Trophoblast cell (in vitro differentiated cells and primary cell): ENCODE data around the gene SMYD3.
A peak's percentile ranks its signal among the peaks of the same experiment; 100 is the strongest.

Experiments used
- DNase-seq, 2 donors: peaks; one replicate each; pipeline ENCODE4 v3.0.0-alpha.2; 2016
- H2AFZ ChIP-seq: 2 replicates; pipeline ENCODE4 v1.6.1; 2013; ENCODE audit warnings: low read length, moderate library complexity, mild to moderate bottlenecking; ENCODE audit not compliant: insufficient read depth, poor library complexity
- H2AK5ac ChIP-seq: 2 replicates; pipeline ENCODE4 v1.6.1; 2013; ENCODE audit warnings: mild to moderate bottlenecking, low read length
- H2BK120ac ChIP-seq: 2 replicates; pipeline ENCODE4 v1.6.1; 2013; ENCODE audit warnings: low read length, mild to moderate bottlenecking, moderate library complexity; ENCODE audit not compliant: insufficient read depth, poor library complexity
- H2BK12ac ChIP-seq: 2 replicates; pipeline ENCODE4 v1.6.1; 2013; ENCODE audit warnings: mild to moderate bottlenecking, low read length, moderate library complexity
- H2BK5ac ChIP-seq: 2 replicates; pipeline ENCODE4 v1.6.1; 2013; ENCODE audit warnings: low read length, low read depth, moderate library complexity, mild to moderate bottlenecking; ENCODE audit not compliant: poor library complexity
- H3K14ac ChIP-seq: 2 replicates; pipeline ENCODE4 v1.6.1; 2013; ENCODE audit warnings: mild to moderate bottlenecking, low read length
- H3K18ac ChIP-seq: 2 replicates; pipeline ENCODE4 v1.6.1; 2013; ENCODE audit warnings: mild to moderate bottlenecking, low read length
- H3K23ac ChIP-seq: 2 replicates; pipeline ENCODE4 v1.6.1; 2013; ENCODE audit warnings: low read length
- H3K27ac ChIP-seq: 2 replicates; pipeline ENCODE4 v1.5.1; 2013; ENCODE audit warnings: low read depth, mild to moderate bottlenecking, inconsistent platforms, low read length, moderate library complexity
- H3K27me3 ChIP-seq: 2 replicates; pipeline ENCODE4 v1.6.1; 2013; ENCODE audit warnings: inconsistent platforms, mild to moderate bottlenecking, low read length, moderate library complexity; ENCODE audit not compliant: insufficient read depth
- H3K36me3 ChIP-seq, 2 experiments: 1 replicate in 1 of 2; 2 replicates in 1 of 2; pipeline ENCODE4 v1.6.1; 2013; ENCODE audit warnings: low read length in 2 of 2, mild to moderate bottlenecking in 2 of 2, moderate library complexity in 1 of 2; ENCODE audit not compliant: insufficient read depth in 2 of 2, control insufficient read depth in 1 of 2
- H3K4ac ChIP-seq: 2 replicates; pipeline ENCODE4 v1.6.1; 2013; ENCODE audit warnings: low read depth, mild to moderate bottlenecking, low read length, moderate library complexity
- H3K4me1 ChIP-seq, 2 experiments: 1 replicate in 1 of 2; 2 replicates in 1 of 2; pipeline ENCODE4 v1.6.1; 2013; ENCODE audit warnings: low read length in 2 of 2, mild to moderate bottlenecking in 2 of 2, moderate library complexity in 1 of 2; ENCODE audit not compliant: insufficient read depth in 2 of 2, control insufficient read depth in 1 of 2
- H3K4me2 ChIP-seq: 2 replicates; pipeline ENCODE4 v1.6.1; 2013; ENCODE audit warnings: inconsistent platforms, mild to moderate bottlenecking, low read length, moderate library complexity
- H3K4me3 ChIP-seq: 2 replicates; pipeline ENCODE4 v1.5.1; 2013; ENCODE audit warnings: mild to moderate bottlenecking, low read depth, low read length, inconsistent platforms
- H3K79me1 ChIP-seq: one replicate; pipeline ENCODE4 v1.6.1; 2013; ENCODE audit warnings: low read length
- H3K79me2 ChIP-seq: 2 replicates; pipeline ENCODE4 v1.6.1; 2013; ENCODE audit warnings: low read length, mild to moderate bottlenecking; ENCODE audit not compliant: control insufficient read depth, insufficient read depth, poor library complexity
- H3K9ac ChIP-seq: 2 replicates; pipeline ENCODE4 v1.6.1; 2013; ENCODE audit warnings: mild to moderate bottlenecking, low read length
- H3K9me3 ChIP-seq: 2 replicates; pipeline ENCODE4 v1.6.1; 2013; ENCODE audit warnings: low read depth, mild to moderate bottlenecking, control low read depth, inconsistent platforms, low read length; ENCODE audit not compliant: insufficient read depth
- H4K12ac ChIP-seq: 2 replicates; pipeline ENCODE4 v1.6.1; 2013; ENCODE audit warnings: low read depth, mild to moderate bottlenecking, low read length, moderate library complexity
- H4K8ac ChIP-seq: 2 replicates; pipeline ENCODE4 v1.6.1; 2013; ENCODE audit warnings: low read depth, mild to moderate bottlenecking, low read length, moderate library complexity
- H4K91ac ChIP-seq: one replicate; pipeline ENCODE4 v1.6.1; 2013; ENCODE audit warnings: low read depth, mild to moderate bottlenecking, low read length, moderate library complexity
- WGBS: extraction: QIAGEN DNeasy Blood & Tissue Kit; methylation state at CpG from one replicate; pipeline ENCODE4 v1.1.7; 2013; ENCODE audit warnings: missing lambda C conversion rate; ENCODE audit not compliant: insufficient read length, insufficient coverage; ENCODE audit errors: extremely low coverage; 5-methylcytosine and 5-hydroxymethylcytosine counted together

The SMYD3 gene

GRCh38 chr1:245901565-245901964, 605.5 kb downstream of the SMYD3 start:
- Histone ChIP-seq H2AFZ (no peak overlapping the region), H3K27ac (no peak overlapping the region), H4K8ac (no peak overlapping the region), H3K23ac (no peak overlapping the region), H3K4me3 (no peak overlapping the region), H2BK12ac (no peak overlapping the region), H3K9me3 (peaks cover 3% of the 10 kb centered on the region), H2AK5ac (no peak overlapping the region), H3K14ac (no peak overlapping the region), H3K18ac (no peak overlapping the region), H3K4ac (no peak overlapping the region), H3K79me1 (peaks cover under 1% of the 10 kb centered on the region), H2BK120ac (no peak overlapping the region), H4K12ac (no peak overlapping the region), H3K79me2 (no peaks in the 10 kb centered on the region), H3K4me1 (peaks cover 1 to 2% of the 10 kb centered on the region in 2 experiments), H2BK5ac (no peak overlapping the region), H3K27me3 (no peaks in the 10 kb centered on the region), H4K91ac (no peak overlapping the region), H3K9ac (no peak overlapping the region), H3K4me2 (no peak overlapping the region), H3K36me3 (peaks cover 3% of the 10 kb centered on the region in 2 experiments)
- DNase-seq = no peak
- no CpG with 5 or more reads among the region's 1 CpG for WGBS

GRCh38 chr1:245901037-245901436, 606.0 kb downstream of the SMYD3 start:
- Histone ChIP-seq H2AK5ac (no peak overlapping the region), H3K4me2 (no peak overlapping the region), H3K14ac (no peak overlapping the region), H3K9me3 (peaks cover 3% of the 10 kb centered on the region), H3K36me3 (peaks cover 3% of the 10 kb centered on the region in 2 experiments), H3K79me2 (no peaks in the 10 kb centered on the region), H4K8ac (no peak overlapping the region), H3K79me1 (peaks cover 3% of the 10 kb centered on the region), H2BK12ac (no peak overlapping the region), H2AFZ (no peak overlapping the region), H3K27ac (no peak overlapping the region), H2BK120ac (no peak overlapping the region), H3K9ac (no peak overlapping the region), H3K4me3 (no peak overlapping the region), H2BK5ac (no peak overlapping the region), H3K23ac (no peak overlapping the region), H3K4ac (no peak overlapping the region), H4K91ac (no peak overlapping the region), H3K4me1 (peaks cover 4 to 5% of the 10 kb centered on the region in 2 experiments), H4K12ac (no peak overlapping the region), H3K27me3 (no peaks in the 10 kb centered on the region), H3K18ac (no peak overlapping the region)
- DNase-seq = peak; percentile 27 to 48
- WGBS = no CpG with 5 or more reads among the region's 2 CpGs

GRCh38 chr1:245898581-245898980, 608.5 kb downstream of the SMYD3 start:
- no peak overlapping the region for H3K27ac ChIP-seq
- peaks cover 3% of the 10 kb centered on the region for H3K79me1 ChIP-seq
- no CpG with 5 or more reads among the region's 2 CpGs for WGBS
- H3K9ac ChIP-seq = no peak overlapping the region
- DNase-seq = no peak
- H3K4me1 ChIP-seq = peaks cover 5 to 6% of the 10 kb centered on the region in 2 experiments
- no peak overlapping the region for H3K23ac ChIP-seq
- no peak overlapping the region for H3K18ac ChIP-seq
- no peak overlapping the region for H4K91ac ChIP-seq
- no peaks in the 10 kb centered on the region for H3K27me3 ChIP-seq
- H3K14ac ChIP-seq = no peak overlapping the region
- no peak overlapping the region for H2BK5ac ChIP-seq
- H3K4me2 ChIP-seq = no peak overlapping the region
- peaks cover 2 to 6% of the 10 kb centered on the region in 2 experiments for H3K36me3 ChIP-seq
- H4K12ac ChIP-seq = no peak overlapping the region
- no peaks in the 10 kb centered on the region for H3K79me2 ChIP-seq
- no peak overlapping the region for H3K4me3 ChIP-seq
- H3K9me3 ChIP-seq = peaks cover 3% of the 10 kb centered on the region
- H3K4ac ChIP-seq = no peak overlapping the region
- H4K8ac ChIP-seq = no peak overlapping the region
- no peak overlapping the region for H2BK120ac ChIP-seq
- no peak overlapping the region for H2AK5ac ChIP-seq
- H2BK12ac ChIP-seq = no peak overlapping the region
- no peak overlapping the region for H2AFZ ChIP-seq

- no peak overlapping the region for H2BK5ac ChIP-seq
- no peak overlapping the region for H3K18ac ChIP-seq
- no peak overlapping the region for H3K4me2 ChIP-seq
- WGBS = no CpG with 5 or more reads among the region's 3 CpGs
- H3K27me3 ChIP-seq = no peaks in the 10 kb centered on the region
- DNase-seq = no peak
- peaks cover 0 to 4% of the 10 kb centered on the region in 2 experiments for H3K36me3 ChIP-seq
- no peak overlapping the region for H3K9ac ChIP-seq
- H2AK5ac ChIP-seq = no peak overlapping the region
- peak overlapping the region; percentile 93 for H4K12ac ChIP-seq
- H2BK120ac ChIP-seq = peak overlapping the region; percentile 33
- H2AFZ ChIP-seq = no peak overlapping the region
- H3K23ac ChIP-seq = no peak overlapping the region
- peaks cover 5 to 6% of the 10 kb centered on the region in 2 experiments for H3K4me1 ChIP-seq
- H4K8ac ChIP-seq = peak overlapping the region; percentile 65
- H3K27ac ChIP-seq = no peak overlapping the region
- H3K4me3 ChIP-seq = no peak overlapping the region
- no peak overlapping the region for H4K91ac ChIP-seq
- H3K79me2 ChIP-seq = no peaks in the 10 kb centered on the region
- no peaks in the 10 kb centered on the region for H3K9me3 ChIP-seq
- peak overlapping the region; percentile 85 for H3K14ac ChIP-seq
- H3K4ac ChIP-seq = no peak overlapping the region
- peak overlapping the region; percentile 92 for H2BK12ac ChIP-seq
- peaks cover 3% of the 10 kb centered on the region for H3K79me1 ChIP-seq
Observed at GRCh38 chr1:245896258-245896657, 610.8 kb downstream of the SMYD3 start.
